Activated B cell treated with CpG ODN at 0.5 μM for 24 hours (primary cell): ENCODE results near the gene CSNK1D. TPM values are rescaled to one million over a fixed set of nuclear protein-coding genes. Genes with fewer than 3 reads are reported as not detected.
A peak's percentile ranks its signal among the peaks of the same experiment; 100 is the strongest.

ENCODE experiments used
- ATAC-seq: fragments of 200-7000 bp; cut with Tn5 transposase; one replicate; pipeline ENCODE4 v1.10.0; 2021; ENCODE audit warnings: low read depth, mild to moderate bottlenecking, moderate library complexity
- CTCF ChIA-PET: fragments of 350-600 bp; sonication (Branson Sonifier 250); formaldehyde crosslinking; loops from one replicate; lab custom pipeline; 2021; ENCODE audit warnings: antibody characterized with exemption; lab: Charles Lee
- POLR2A ChIA-PET: fragments of 350-600 bp; sonication (Branson Sonifier 250); formaldehyde crosslinking; loops from one replicate; lab custom pipeline; 2021; ENCODE audit warnings: antibody characterized with exemption; lab: Charles Lee
- DNase-seq: peaks from one replicate; pipeline ENCODE4 v3.0.0; 2022
- H3K27ac Mint-ChIP-seq: one replicate; pipeline ENCODE4 v1.8.0; 2020; ENCODE audit warnings: mixed read lengths
- H3K27me3 Mint-ChIP-seq: one replicate; pipeline ENCODE4 v1.8.0; 2021; ENCODE audit warnings: mixed read lengths
- H3K36me3 Mint-ChIP-seq: one replicate; pipeline ENCODE4 v1.8.0; 2021; ENCODE audit warnings: low read depth, mixed read lengths
- H3K4me1 Mint-ChIP-seq: one replicate; pipeline ENCODE4 v1.8.0; 2021; ENCODE audit warnings: mixed read lengths
- H3K4me3 Mint-ChIP-seq: one replicate; pipeline ENCODE4 v1.8.0; 2020; ENCODE audit warnings: mild to moderate bottlenecking, mixed read lengths
- H3K9me3 Mint-ChIP-seq: one replicate; pipeline ENCODE4 v1.8.0; 2020; ENCODE audit warnings: mixed read lengths
- intact Hi-C: fragments of 100-400 bp; cut with micrococcal nuclease; formaldehyde crosslinking; loops from one replicate; pipeline ENCODE4 v1.15.1; 2024
- total RNA-seq: library from RNA; stranded (reverse); gene quantifications from 2 replicates; pipeline ENCODE4 v1.2.3, GENCODE V29; 2022
- TF ChIP-seq, protein P1 (sequence below): fragments of 200-600 bp; IDR thresholded peaks from one replicate; pipeline ENCODE4 v1.8.0; 2022; ENCODE audit warnings: antibody characterized with exemption, mild to moderate bottlenecking

CSNK1D gene
- total RNA-seq, 1 donor from 2014 or later, result 170 TPM

DNA sequence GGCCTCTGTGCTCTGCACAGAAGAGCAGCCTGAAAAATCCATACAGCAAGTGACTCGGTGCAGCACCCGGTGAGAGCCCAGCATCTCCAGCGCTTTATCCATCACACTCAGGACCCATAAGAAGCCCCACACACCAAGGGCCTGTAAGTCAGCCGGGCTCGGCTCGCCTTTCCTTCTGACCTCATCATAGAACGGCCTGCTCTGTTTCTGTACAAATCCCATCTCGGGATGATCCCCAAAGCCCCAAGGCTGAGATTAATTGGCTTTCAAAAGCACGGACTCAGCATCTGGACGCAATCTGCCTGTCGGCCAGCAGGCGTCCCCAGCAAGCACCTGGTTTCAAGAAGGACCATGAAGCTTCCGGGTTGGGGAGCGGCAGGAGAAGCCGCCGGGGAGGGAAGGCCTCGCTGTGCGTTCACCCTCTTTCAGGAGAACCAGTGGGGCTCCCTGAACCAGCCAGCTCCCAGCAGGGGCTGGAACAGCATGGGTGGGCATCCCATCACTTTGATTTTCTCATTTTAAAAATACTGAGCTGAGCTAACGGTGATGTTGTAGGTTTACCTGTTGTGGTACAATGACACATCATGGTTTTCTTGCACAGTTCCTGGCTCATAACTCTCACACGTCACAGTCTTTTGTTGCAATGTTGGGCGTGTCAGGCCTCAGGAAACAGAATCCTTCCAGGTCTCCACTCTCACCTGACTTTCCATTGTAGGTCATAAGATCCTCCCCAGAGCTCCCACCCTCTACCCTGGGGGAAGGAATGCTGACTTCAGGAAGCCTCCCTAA is 67.6 kb downstream of the CSNK1D start:
- TF ChIP-seq, protein P1, sequence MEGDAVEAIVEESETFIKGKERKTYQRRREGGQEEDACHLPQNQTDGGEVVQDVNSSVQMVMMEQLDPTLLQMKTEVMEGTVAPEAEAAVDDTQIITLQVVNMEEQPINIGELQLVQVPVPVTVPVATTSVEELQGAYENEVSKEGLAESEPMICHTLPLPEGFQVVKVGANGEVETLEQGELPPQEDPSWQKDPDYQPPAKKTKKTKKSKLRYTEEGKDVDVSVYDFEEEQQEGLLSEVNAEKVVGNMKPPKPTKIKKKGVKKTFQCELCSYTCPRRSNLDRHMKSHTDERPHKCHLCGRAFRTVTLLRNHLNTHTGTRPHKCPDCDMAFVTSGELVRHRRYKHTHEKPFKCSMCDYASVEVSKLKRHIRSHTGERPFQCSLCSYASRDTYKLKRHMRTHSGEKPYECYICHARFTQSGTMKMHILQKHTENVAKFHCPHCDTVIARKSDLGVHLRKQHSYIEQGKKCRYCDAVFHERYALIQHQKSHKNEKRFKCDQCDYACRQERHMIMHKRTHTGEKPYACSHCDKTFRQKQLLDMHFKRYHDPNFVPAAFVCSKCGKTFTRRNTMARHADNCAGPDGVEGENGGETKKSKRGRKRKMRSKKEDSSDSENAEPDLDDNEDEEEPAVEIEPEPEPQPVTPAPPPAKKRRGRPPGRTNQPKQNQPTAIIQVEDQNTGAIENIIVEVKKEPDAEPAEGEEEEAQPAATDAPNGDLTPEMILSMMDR, result peak; percentile 31
- H3K36me3 Mint-ChIP-seq, result peaks cover 5% of the 10 kb centered on the region
- H3K27me3 Mint-ChIP-seq, result no peaks in the 10 kb centered on the region
- ATAC-seq (peak; percentile 99), DNase-seq (peak; percentile 71)
- intact Hi-C loops, result loop anchor here (1.0 to 5.0 kb wide), 5 partner anchors 10 to 211 kb away; partner anchors contain the start of genes CSNK1D, HEXD, OGFOD3 and SLC16A3
- POLR2A ChIA-PET, result interaction anchor here (0.5 to 2.3 kb wide), 19 partner anchors 9 to 345 kb away, joined by 3 to 25 read pairs (median 5); partner anchors contain the start of genes CENPX, CSNK1D, DCXR and LRRC45
- H3K4me3 Mint-ChIP-seq, result peak overlapping the region; percentile 44
- CTCF ChIA-PET, result interaction anchor here (0.6 to 2.5 kb wide), 13 partner anchors 10 to 246 kb away, joined by 3 to 17 read pairs (median 4); partner anchors contain the start of gene SLC16A3
- H3K4me1 Mint-ChIP-seq, result peaks cover 15% of the 10 kb centered on the region
- no peaks in the 10 kb centered on the region for H3K9me3 Mint-ChIP-seq
- H3K27ac Mint-ChIP-seq, result peak overlapping the region; percentile 86

DNA sequence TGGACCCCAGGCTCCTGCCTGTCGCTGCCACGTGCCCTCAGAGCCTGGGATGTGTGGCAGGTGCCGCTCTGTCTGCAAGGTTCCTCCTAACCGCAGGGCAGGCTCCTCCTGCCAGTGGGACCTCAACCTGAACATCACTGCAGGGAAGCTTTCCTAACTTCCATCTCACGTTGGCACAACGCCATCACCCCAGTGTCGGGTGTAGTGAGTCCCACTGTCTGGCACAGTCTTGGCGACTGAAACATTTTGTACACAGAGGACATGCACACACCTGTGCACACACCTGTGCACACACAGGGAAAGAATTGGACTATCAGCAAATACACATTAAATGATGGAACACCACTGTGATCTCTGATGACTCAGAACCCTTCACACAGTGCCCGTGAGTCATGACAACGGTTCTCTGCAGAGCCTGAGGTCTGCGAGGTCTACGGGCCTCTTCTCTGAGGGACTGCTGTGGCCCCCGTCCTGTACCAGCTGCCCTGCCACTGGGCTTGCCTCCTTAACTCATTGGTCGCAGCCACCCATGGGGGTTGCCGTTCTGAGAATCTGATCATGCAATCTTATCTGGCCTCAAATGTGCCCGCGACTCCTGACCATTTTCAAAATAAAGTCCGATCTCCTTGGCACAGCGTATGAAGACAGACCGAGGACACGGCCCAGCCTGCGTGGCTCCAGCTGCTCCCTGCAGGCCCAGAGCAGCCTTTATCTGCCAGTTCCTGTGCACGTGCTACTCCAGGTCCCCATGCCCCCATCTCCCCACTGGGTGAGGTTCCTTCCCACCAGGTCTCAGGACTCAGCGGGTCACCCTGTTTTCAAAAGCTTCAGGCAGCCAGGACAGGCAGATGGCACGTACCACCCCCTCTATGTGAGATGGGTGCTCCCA is 68.4 kb downstream of the CSNK1D start:
- no peak overlapping the region for H3K4me3 Mint-ChIP-seq
- TF ChIP-seq, protein P1, result no peak
- DNase-seq (no peak), ATAC-seq (no peak)
- CTCF ChIA-PET, result interaction anchor here (1.0 to 2.5 kb wide), 10 partner anchors 11 to 245 kb away, joined by 3 to 17 read pairs (median 6); partner anchors contain the start of gene SLC16A3
- no peaks in the 10 kb centered on the region for H3K9me3 Mint-ChIP-seq
- H3K4me1 Mint-ChIP-seq, result peaks cover 15% of the 10 kb centered on the region
- H3K27me3 Mint-ChIP-seq, result no peaks in the 10 kb centered on the region
- intact Hi-C loops, result loop anchor here (5.0 kb wide), 1 partner anchor 212 kb away; the partner anchor contains the start of genes HEXD and OGFOD3
- peaks cover 5% of the 10 kb centered on the region for H3K36me3 Mint-ChIP-seq
- no peak overlapping the region for H3K27ac Mint-ChIP-seq
- POLR2A ChIA-PET, result interaction anchor here (0.6 to 2.3 kb wide), 17 partner anchors 9 to 344 kb away, joined by 3 to 25 read pairs (median 5); partner anchors contain the start of genes CENPX, CSNK1D, DCXR and LRRC45

DNA sequence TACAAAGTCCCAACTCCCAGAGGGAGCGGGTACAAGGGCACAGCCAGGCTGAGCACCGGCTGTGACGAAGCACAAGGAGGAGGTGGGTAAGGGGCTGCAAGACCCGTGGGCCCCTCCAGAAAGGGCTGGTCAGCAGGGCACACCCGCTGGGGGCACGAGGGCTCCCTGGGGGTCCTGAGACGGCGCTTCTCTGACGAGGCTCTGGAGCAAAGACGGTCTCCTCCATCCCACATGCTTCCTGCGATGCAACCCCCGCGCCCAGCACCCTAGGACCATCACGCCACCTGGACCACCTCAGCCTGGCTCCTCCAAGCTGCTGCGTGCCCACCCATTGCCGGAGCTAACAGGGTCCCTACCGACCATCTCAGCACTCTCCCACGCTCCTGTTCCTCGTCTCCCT is 69.6 kb downstream of the CSNK1D start:
- POLR2A ChIA-PET, result no interaction called here
- TF ChIP-seq, protein P1, result no peak
- Mint-ChIP-seq H3K4me3 (no peak overlapping the region), H3K27ac (no peak overlapping the region), H3K36me3 (peaks cover 5% of the 10 kb centered on the region), H3K9me3 (no peaks in the 10 kb centered on the region), H3K4me1 (peaks cover 15% of the 10 kb centered on the region), H3K27me3 (no peaks in the 10 kb centered on the region)
- intact Hi-C loops, result no loop called here
- DNase-seq, result no peak
- ATAC-seq, result no peak
- CTCF ChIA-PET, result interaction anchor here (1.0 to 1.3 kb wide), 3 partner anchors 32 to 41 kb away, joined by 3 to 4 read pairs (median 3); no protein-coding TSS in a partner anchor

DNA sequence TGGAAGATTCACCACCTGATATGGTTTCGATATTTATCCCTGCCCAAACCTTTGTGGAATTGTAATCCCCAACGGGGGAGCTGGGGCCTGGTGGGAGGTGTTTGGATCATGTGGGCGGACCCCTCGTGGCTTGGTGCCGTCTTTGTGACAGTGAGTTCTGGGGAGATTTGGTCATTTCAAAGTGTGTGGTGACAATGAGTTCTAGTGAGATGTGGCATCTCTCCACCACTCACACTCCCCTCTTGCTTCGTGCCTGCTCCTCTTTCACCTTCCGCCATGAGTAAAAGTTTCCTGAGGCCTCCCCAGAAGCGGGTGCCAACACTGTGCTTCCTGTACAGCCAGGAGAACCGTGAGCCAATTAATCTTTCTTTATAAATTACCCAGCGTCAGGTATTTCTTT is 70.5 kb downstream of the CSNK1D start:
- H3K27me3 Mint-ChIP-seq, result no peaks in the 10 kb centered on the region
- intact Hi-C loops, result no loop called here
- no peaks in the 10 kb centered on the region for H3K9me3 Mint-ChIP-seq
- ChIA-PET CTCF (interaction anchor here (1.1 kb wide), 1 partner anchor 42 kb away, joined by 3 read pairs; no protein-coding TSS in a partner anchor), POLR2A (interaction anchor here (1.2 kb wide), 1 partner anchor 95 kb away, joined by 3 read pairs; no protein-coding TSS in a partner anchor)
- H3K4me3 Mint-ChIP-seq, result no peak overlapping the region
- no peak overlapping the region for H3K27ac Mint-ChIP-seq
- TF ChIP-seq, protein P1, result no peak
- H3K36me3 Mint-ChIP-seq, result peaks cover 7% of the 10 kb centered on the region
- peaks cover 18% of the 10 kb centered on the region for H3K4me1 Mint-ChIP-seq
- DNase-seq (no peak), ATAC-seq (no peak)
